Left forelimb (tissue), 1 donor: ENCODE results near the gene EML6.
"Not testable (repeated sequence)": the region's sequence is repeated elsewhere in the genome, so short reads cannot be mapped to it uniquely, and the experiment has no call there.

Source experiments
- DNase-seq: peaks from one replicate; pipeline ENCODE4 v3.0.0-alpha.2; 2018; ENCODE audit warnings: low spot score

Gene EML6

GRCh38 chr2:54723131-54723995, at the start of gene EML6:
Gene EML6 (plus strand): TSS chr2:54723662. CDS start chr2:54725062, 1,400 bp downstream.
- DNase-seq, result peak; percentile 97

- DNase-seq, result no peak
These were observed 48.2 kb upstream of the EML6 start for GRCh38 chr2:54675281-54675680.

- DNase-seq, result no peak
These were observed 47.7 kb upstream of the EML6 start for GRCh38 chr2:54675738-54676137.

- DNase-seq, result no peak
These were observed 46.8 kb upstream of the EML6 start for GRCh38 chr2:54676656-54677055.

GRCh38 chr2:54677476-54678265, 45.8 kb upstream of the EML6 start:
- DNase-seq, result no peak

GRCh38 chr2:54678719-54679118, 44.7 kb upstream of the EML6 start:
- DNase-seq, result no peak

- DNase-seq, result no peak
These were observed 42.9 kb upstream of the EML6 start for GRCh38 chr2:54680397-54681041.

- DNase-seq, result no peak
These were observed 42.0 kb upstream of the EML6 start for GRCh38 chr2:54681416-54681815.

GRCh38 chr2:54683596-54683995, 39.9 kb upstream of the EML6 start:
- DNase-seq, result no peak

- no peak for DNase-seq
These were observed 38.1 kb upstream of the EML6 start for GRCh38 chr2:54685263-54685775.

- DNase-seq, result no peak
These were observed 35.8 kb upstream of the EML6 start for GRCh38 chr2:54687595-54688152.

GRCh38 chr2:54691445-54692135, 31.9 kb upstream of the EML6 start:
- DNase-seq, result no peak

- DNase-seq, result no peak
These were observed 30.9 kb upstream of the EML6 start for GRCh38 chr2:54692556-54692955.

GRCh38 chr2:54695378-54695777, 28.1 kb upstream of the EML6 start:
- DNase-seq, result no peak

GRCh38 chr2:54697934-54698333, 25.5 kb upstream of the EML6 start:
- no peak for DNase-seq

GRCh38 chr2:54698926-54699325, 24.5 kb upstream of the EML6 start:
- DNase-seq, result not testable (repeated sequence)

- no peak for DNase-seq
These were observed 23.8 kb upstream of the EML6 start for GRCh38 chr2:54699665-54700064.

- no peak for DNase-seq
These were observed 22.4 kb upstream of the EML6 start for GRCh38 chr2:54701029-54701428.

- no peak for DNase-seq
These were observed 19.2 kb upstream of the EML6 start for GRCh38 chr2:54704238-54704637.

- no peak for DNase-seq
These were observed 18.5 kb upstream of the EML6 start for GRCh38 chr2:54704688-54705605.
